Gastroesophageal sphincter (tissue), 4 donors: ENCODE measurements around the gene PLEKHA8. TPM values are rescaled to one million over a fixed set of nuclear protein-coding genes. Genes with fewer than 3 reads are reported as not detected.

Source experiments
- ATAC-seq: fragments of 150-250 bp; one replicate; pipeline ENCODE4 v1.9.1; 2016; ENCODE audit warnings: mild to moderate bottlenecking, moderate library complexity
- H3K27ac ChIP-seq, 4 donors: fragments of 200-600 bp; sonication (generic) in 3 of 4; 1 replicate in 3 of 4; 2 replicates in 1 of 4; pipeline ENCODE4 v1.5.1; 2016 to 2019
- H3K27me3 ChIP-seq: fragments of 200-600 bp; sonication (generic); one replicate; pipeline ENCODE4 v1.5.1; 2019
- H3K36me3 ChIP-seq, 2 donors: fragments of 200-600 bp; sonication (generic); one replicate each; pipeline ENCODE4 v1.5.1; 2019; ENCODE audit warnings: control low read depth in 1 of 2
- H3K4me1 ChIP-seq, 3 donors: fragments of 200-600 bp; sonication (generic); 1 replicate in 2 of 3; 2 replicates in 1 of 3; pipeline ENCODE4 v1.5.1; 2016 to 2019; ENCODE audit warnings: control low read depth in 2 of 3
- H3K4me3 ChIP-seq, 2 donors: fragments of 200-600 bp; sonication (generic); one replicate each; pipeline ENCODE4 v1.5.1; 2019; ENCODE audit warnings: mild to moderate bottlenecking in 1 of 2, moderate library complexity in 1 of 2
- H3K9me3 ChIP-seq, 3 donors: fragments of 200-600 bp; sonication (generic); one replicate each; pipeline ENCODE4 v1.5.1; 2017 to 2019; ENCODE audit warnings: control low read depth in 2 of 3
- EP300 ChIP-seq: sonication (generic); formaldehyde crosslinking; IDR thresholded peaks from one replicate; pipeline ENCODE4 v1.6.1; 2017; ENCODE audit warnings: antibody characterized with exemption, mild to moderate bottlenecking
- POLR2A ChIP-seq, 2 donors: fragments of 450-650 bp; IDR thresholded peaks; one replicate each; pipeline ENCODE4 v1.6.1; 2017; ENCODE audit warnings: antibody characterized with exemption in 2 of 2, mild to moderate bottlenecking in 2 of 2, moderate library complexity in 1 of 2
- POLR2AphosphoS5 ChIP-seq: sonication (generic); formaldehyde crosslinking; IDR thresholded peaks from one replicate; pipeline ENCODE4 v1.6.1; 2017; ENCODE audit warnings: antibody characterized with exemption
- WGBS, 2 donors: methylation state at CpG; one replicate each; pipeline ENCODE4 v1.1.5; 2018; ENCODE audit warnings: low coverage in 1 of 2; 5-methylcytosine and 5-hydroxymethylcytosine counted together
- total RNA-seq, 4 donors: library from RNA; depleted of rRNA; stranded (reverse); fragments of >200 nt; gene quantifications; one replicate each; pipeline ENCODE4 v1.1.0, GENCODE V29; 2016
- TF ChIP-seq, protein P1 (sequence below), 4 experiments: fragments of 200-600 bp in 2 of 4; fragments of 450-650 bp in 2 of 4; sonication (generic) in 1 of 4; IDR thresholded peaks; one replicate each; pipeline ENCODE4 v1.5.1; 2017 to 2019; ENCODE audit warnings: antibody characterized with exemption in 4 of 4, mild to moderate bottlenecking in 2 of 4, moderate library complexity in 2 of 4

PLEKHA8 gene
- total RNA-seq, 4 donors from 2014 or later = 7.5 to 16.3 (median 11.4) TPM

DNA sequence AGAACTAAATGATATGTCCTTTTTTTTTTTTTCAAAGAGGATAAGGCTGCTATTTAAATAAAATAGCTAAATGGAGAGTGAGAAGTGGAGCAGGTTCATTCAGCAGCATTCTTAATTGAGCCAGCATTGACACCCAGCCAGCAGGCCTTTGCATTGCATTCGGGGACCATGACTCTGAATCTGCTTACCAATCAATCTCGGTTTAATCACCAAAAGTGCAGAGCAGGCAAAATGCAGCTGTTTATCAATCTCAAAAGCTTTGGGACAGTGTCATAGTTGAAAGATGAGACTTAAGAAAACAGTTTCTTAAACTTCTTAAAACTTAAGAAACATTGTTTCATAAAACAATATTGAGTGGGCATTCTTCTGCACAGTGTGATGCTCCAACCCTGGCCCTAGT lies 51.7 kb downstream of the PLEKHA8 start:
- Histone ChIP-seq H3K36me3 (peaks cover 0 to 32% of the 10 kb centered on the region in 2 donors), H3K4me1 (no peaks in the 10 kb centered on the region), H3K27ac (no peak overlapping the region), H3K9me3 (no peaks in the 10 kb centered on the region), H3K4me3 (no peak overlapping the region), H3K27me3 (no peaks in the 10 kb centered on the region)
- no peak for ATAC-seq
- TF ChIP-seq EP300 (no peak), POLR2AphosphoS5 (no peak), POLR2A (IDR thresholded peaks at IDR 0.05) (no peak)
- TF ChIP-seq, protein P1, sequence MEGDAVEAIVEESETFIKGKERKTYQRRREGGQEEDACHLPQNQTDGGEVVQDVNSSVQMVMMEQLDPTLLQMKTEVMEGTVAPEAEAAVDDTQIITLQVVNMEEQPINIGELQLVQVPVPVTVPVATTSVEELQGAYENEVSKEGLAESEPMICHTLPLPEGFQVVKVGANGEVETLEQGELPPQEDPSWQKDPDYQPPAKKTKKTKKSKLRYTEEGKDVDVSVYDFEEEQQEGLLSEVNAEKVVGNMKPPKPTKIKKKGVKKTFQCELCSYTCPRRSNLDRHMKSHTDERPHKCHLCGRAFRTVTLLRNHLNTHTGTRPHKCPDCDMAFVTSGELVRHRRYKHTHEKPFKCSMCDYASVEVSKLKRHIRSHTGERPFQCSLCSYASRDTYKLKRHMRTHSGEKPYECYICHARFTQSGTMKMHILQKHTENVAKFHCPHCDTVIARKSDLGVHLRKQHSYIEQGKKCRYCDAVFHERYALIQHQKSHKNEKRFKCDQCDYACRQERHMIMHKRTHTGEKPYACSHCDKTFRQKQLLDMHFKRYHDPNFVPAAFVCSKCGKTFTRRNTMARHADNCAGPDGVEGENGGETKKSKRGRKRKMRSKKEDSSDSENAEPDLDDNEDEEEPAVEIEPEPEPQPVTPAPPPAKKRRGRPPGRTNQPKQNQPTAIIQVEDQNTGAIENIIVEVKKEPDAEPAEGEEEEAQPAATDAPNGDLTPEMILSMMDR (IDR thresholded peaks at IDR 0.05) = no peak
- 94% methylated on average over 2 of the region's 2 CpGs for WGBS, 2 donors

DNA sequence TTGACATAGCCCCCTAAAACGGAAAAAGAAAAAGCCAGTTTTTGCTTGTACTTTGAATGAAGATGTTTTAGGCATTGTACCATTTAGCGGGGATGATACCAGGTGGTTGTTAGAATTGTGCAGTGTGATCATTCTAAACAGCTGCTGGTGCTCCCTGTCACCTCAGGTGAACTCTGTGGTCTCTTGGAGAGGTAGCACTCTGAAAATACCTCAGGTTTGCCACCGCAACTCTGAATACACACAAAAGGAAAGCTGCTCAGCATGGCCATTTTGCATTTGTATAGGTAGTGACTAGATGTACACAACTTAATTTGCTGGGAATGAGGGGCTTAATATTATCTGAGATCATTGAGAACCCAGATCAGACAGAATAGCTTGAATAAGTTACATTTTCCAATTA lies 52.6 kb downstream of the PLEKHA8 start:
- 67 to 96% methylated on average over 1 to 2 of the region's 3 CpGs for WGBS, 2 donors

DNA sequence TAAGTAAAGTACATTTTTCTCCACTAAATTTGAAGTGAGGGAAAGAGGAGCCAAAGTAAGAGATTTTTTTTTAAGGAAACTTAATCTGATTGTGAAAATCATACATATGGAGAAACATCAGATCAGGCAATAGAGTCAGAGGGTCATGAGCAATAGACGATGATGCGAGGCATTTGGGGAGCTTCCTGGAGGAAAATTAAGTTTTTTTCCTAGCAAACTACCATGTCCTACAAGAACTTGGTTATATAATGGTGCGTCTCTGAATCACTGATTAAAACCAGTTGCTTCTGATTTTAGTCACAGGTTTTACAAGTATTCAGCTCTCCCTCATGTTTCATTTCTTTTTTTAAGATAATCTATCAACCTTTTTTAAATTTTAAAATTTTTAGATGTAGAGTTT lies 54.5 kb downstream of the PLEKHA8 start:
- H3K27ac ChIP-seq = no peak overlapping the region
- no peak overlapping the region for H3K4me3 ChIP-seq
- H3K9me3 ChIP-seq = no peaks in the 10 kb centered on the region
- peaks cover 0 to 32% of the 10 kb centered on the region in 2 donors for H3K36me3 ChIP-seq
- no peaks in the 10 kb centered on the region for H3K27me3 ChIP-seq
- H3K4me1 ChIP-seq = no peaks in the 10 kb centered on the region
- TF ChIP-seq POLR2A (IDR thresholded peaks at IDR 0.05) (no peak), POLR2AphosphoS5 (no peak), EP300 (no peak)
- TF ChIP-seq, protein P1 (IDR thresholded peaks at IDR 0.05) = no peak
- 84 to 85% methylated on average over 3 of the region's 3 CpGs for WGBS, 2 donors
- ATAC-seq = no peak

More for the DNA sequence above, 52.6 kb downstream of the PLEKHA8 start:
- Histone ChIP-seq H3K4me3 (no peak overlapping the region), H3K4me1 (no peaks in the 10 kb centered on the region), H3K27ac (no peak overlapping the region), H3K36me3 (peaks cover 0 to 32% of the 10 kb centered on the region in 2 donors), H3K9me3 (no peaks in the 10 kb centered on the region), H3K27me3 (no peaks in the 10 kb centered on the region)
- ATAC-seq = no peak
- no peak for TF ChIP-seq EP300
- no peak for TF ChIP-seq POLR2AphosphoS5
- TF ChIP-seq POLR2A (IDR thresholded peaks at IDR 0.05) = no peak
- TF ChIP-seq, protein P1 (IDR thresholded peaks at IDR 0.05) = no peak

DNA sequence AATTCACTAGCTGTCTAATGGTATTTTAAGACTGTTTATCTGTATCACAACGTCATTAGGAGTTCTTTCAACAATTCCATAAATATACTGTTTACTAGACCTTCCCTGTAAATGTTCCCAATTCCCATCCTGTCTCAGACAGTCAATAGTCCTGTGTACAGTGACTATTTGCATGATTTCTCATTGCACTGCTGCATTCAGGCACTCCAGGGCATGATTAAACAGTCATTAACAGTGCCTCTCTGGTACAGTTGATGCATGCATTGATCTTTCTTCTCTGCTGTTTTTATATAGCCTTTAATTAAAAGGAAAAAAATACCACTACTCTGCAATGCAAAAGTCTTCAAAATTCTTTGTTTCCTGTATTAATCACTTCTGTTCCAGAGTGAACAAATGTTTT lies 55.1 kb downstream of the PLEKHA8 start:
- H3K9me3 ChIP-seq = no peaks in the 10 kb centered on the region
- no peak overlapping the region for H3K27ac ChIP-seq
- peaks cover 0 to 27% of the 10 kb centered on the region in 2 donors for H3K36me3 ChIP-seq
- no peaks in the 10 kb centered on the region for H3K4me1 ChIP-seq
- ATAC-seq = no peak
- TF ChIP-seq, protein P1 (IDR thresholded peaks at IDR 0.05) = no peak
- TF ChIP-seq POLR2A (IDR thresholded peaks at IDR 0.05) (no peak), POLR2AphosphoS5 (no peak), EP300 (no peak)
- H3K27me3 ChIP-seq = no peaks in the 10 kb centered on the region
- no peak overlapping the region for H3K4me3 ChIP-seq
- 25 to 50% methylated on average over 1 of the region's 1 CpG for WGBS, 2 donors

DNA sequence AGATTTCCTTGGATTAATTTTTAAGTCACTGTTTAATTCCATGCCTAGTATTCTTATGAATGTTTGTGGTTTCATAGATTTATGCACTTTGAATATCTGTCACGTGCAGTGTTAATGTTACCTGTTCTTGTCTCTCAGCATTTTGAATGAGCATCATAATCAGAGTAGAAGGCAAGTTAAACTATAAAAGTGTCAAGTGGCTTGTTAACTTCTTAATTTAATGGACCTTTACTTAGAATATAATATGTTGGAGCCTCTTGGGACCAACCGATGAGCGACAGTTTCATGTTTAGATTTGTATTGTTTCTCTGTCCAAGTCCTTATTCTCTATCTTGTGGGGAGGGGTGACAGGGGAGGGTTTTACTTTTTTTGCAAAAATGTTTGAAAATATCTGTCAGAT lies 56.0 kb downstream of the PLEKHA8 start:
- Histone ChIP-seq H3K27ac (no peak overlapping the region), H3K9me3 (no peaks in the 10 kb centered on the region), H3K4me3 (no peak overlapping the region), H3K36me3 (peaks cover 0 to 18% of the 10 kb centered on the region in 2 donors), H3K4me1 (no peaks in the 10 kb centered on the region), H3K27me3 (no peaks in the 10 kb centered on the region)
- TF ChIP-seq, protein P1 (IDR thresholded peaks at IDR 0.05) = no peak
- TF ChIP-seq POLR2AphosphoS5 (no peak), EP300 (no peak), POLR2A (IDR thresholded peaks at IDR 0.05) (no peak)
- no peak for ATAC-seq
- WGBS, 2 donors = 88 to 96% methylated on average over 3 of the region's 3 CpGs
